HEK293T (cell line): ENCODE measurements around the gene RAP1GAP.

Source experiments
- ARNT ChIP-seq: fragments of 450-650 bp; IDR thresholded peaks from 2 replicates; pipeline ENCODE4 v1.6.1; 2017; ENCODE audit warnings: mild to moderate bottlenecking
- BHLHE40 ChIP-seq: fragments of 450-650 bp; IDR thresholded peaks from 2 replicates; pipeline ENCODE4 v1.6.1; 2016; ENCODE audit warnings: mild to moderate bottlenecking, moderate library complexity, borderline replicate concordance
- CTBP1 ChIP-seq: fragments of 450-650 bp; IDR thresholded peaks from 2 replicates; pipeline ENCODE4 v1.6.1; 2016; ENCODE audit warnings: borderline replicate concordance
- L3MBTL2 ChIP-seq: fragments of 450-650 bp; conservative IDR thresholded peaks from 2 replicates; pipeline ENCODE4 v1.6.1; 2016; ENCODE audit warnings: mild to moderate bottlenecking
- SUZ12 ChIP-seq: fragments of 450-650 bp; IDR thresholded peaks from 2 replicates; pipeline ENCODE4 v1.6.1; 2016; ENCODE audit warnings: mild to moderate bottlenecking
- TARDBP ChIP-seq: fragments of 450-650 bp; IDR thresholded peaks from 2 replicates; pipeline ENCODE4 v1.6.1; 2016
- ZNF384 ChIP-seq: fragments of 450-650 bp; IDR thresholded peaks from 2 replicates; pipeline ENCODE4 v1.6.1; 2016

DNA sequence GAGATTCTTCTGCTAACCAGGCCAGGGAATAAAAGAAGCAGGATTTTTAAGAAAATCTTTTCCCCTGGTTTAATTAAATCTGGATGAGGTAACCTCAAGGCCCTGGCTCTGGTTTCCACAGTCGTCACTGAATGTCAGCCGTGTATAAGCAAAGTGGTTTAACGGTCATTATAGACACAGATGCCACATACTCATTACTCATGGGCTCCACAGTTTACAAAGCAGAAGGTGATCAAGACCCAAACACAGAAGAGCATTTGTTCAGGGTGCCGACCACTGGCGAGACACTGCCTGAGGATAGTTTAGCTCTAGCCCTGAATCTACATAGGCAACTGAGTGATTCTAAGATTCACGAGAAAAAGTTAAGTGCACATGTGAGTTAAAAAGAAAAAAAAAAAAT, 27.8 kb upstream of the RAP1GAP start:
- TF ChIP-seq ZNF384 (no peak), CTBP1 (no peak), BHLHE40 (no peak), ARNT (no peak), TARDBP (no peak), SUZ12 (no peak), L3MBTL2 (no peak)
